GM23248 (cell line): ENCODE measurements around the gene MICAL1.

Experiments
- EZH2 ChIP-seq: fragments of 200-600 bp; sonication (generic); IDR thresholded peaks from 2 replicates; pipeline ENCODE4 v1.6.1; 2018; ENCODE audit warnings: antibody characterized with exemption, mild to moderate bottlenecking; ENCODE audit not compliant: insufficient read depth, poor library complexity, severe bottlenecking
- EZH2phosphoT487 ChIP-seq: fragments of 200-600 bp; sonication (generic); IDR thresholded peaks from 2 replicates; pipeline ENCODE4 v1.6.1; 2018; ENCODE audit warnings: antibody characterized with exemption, moderate library complexity, mild to moderate bottlenecking, low read depth; ENCODE audit not compliant: insufficient read depth

DNA sequence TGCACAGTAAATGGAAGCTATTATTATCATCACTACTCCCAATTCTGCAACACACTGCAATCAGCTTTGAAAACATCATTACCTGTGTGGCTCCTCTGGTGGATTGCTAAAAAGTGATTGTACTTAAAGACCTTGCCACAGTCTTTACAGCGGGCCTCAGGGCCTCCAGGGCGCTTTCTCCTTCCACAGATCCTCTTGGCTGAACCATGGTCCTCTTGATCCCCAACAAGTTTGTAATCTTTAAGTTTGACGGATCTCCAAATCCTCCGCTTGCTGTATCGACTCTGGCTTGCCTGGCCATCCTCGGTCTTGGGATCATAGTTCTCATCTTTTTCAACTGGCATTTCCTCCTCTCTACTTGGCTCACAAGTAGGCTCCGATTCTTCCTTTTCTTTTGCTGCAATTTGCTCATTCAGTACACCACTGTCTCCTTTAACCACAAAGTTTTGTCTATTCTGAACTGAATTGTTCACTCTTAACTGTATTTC is 25.5 kb upstream of the MICAL1 start:
- TF ChIP-seq EZH2, result no peak
- TF ChIP-seq EZH2phosphoT487, result no peak
